HFF-Myc (cell line): ENCODE data around the gene HP.
"Not testable (repeated sequence)": the region's sequence is repeated elsewhere in the genome, so short reads cannot be mapped to it uniquely, and the experiment has no call there.

Experiments
- DNase-seq: peaks from one replicate; pipeline ENCODE4 v3.0.0-alpha.2; 2011; ENCODE audit warnings: low read depth; ENCODE audit errors: extremely low read depth
- H3K4me3 ChIP-seq: replicated peaks from 2 replicates; pipeline ENCODE4 v1.5.1; 2011; ENCODE audit warnings: low read depth, mild to moderate bottlenecking, control low read depth, low read length
- CTCF ChIP-seq: IDR thresholded peaks from 2 replicates; pipeline ENCODE4 v1.5.1; 2012; ENCODE audit warnings: mild to moderate bottlenecking, low read depth, low read length, control low read depth; ENCODE audit errors: missing control alignments

Gene HP

GRCh38 chr16:72072514-72073342 is 18.4 kb downstream of the HP start:
- DNase-seq: peak; percentile 10
- TF ChIP-seq CTCF: no peak
- H3K4me3 ChIP-seq: no peak overlapping the region

GRCh38 chr16:72073560-72074230 is 19.4 kb downstream of the HP start:
- no peak overlapping the region for H3K4me3 ChIP-seq
- no peak for DNase-seq
- TF ChIP-seq CTCF: no peak

GRCh38 chr16:72075067-72075466 is 20.8 kb downstream of the HP start:
- not testable (repeated sequence) for H3K4me3 ChIP-seq, DNase-seq

- H3K4me3 ChIP-seq, DNase-seq: not testable (repeated sequence)
Observed at GRCh38 chr16:72076991-72077706, 22.8 kb downstream of the HP start.

- no peak for DNase-seq
- TF ChIP-seq CTCF: no peak
- H3K4me3 ChIP-seq: no peak overlapping the region
Observed at GRCh38 chr16:72083778-72084404, 29.6 kb downstream of the HP start.

- H3K4me3 ChIP-seq: no peak overlapping the region
- DNase-seq: no peak
- no peak for TF ChIP-seq CTCF
Observed at GRCh38 chr16:72084445-72084844, 30.1 kb downstream of the HP start.

GRCh38 chr16:72085002-72085401 is 30.7 kb downstream of the HP start:
- DNase-seq: no peak
- TF ChIP-seq CTCF: no peak
- H3K4me3 ChIP-seq: no peak overlapping the region
